DOHH2 (cell line): ENCODE measurements around the gene VEGFD.

ENCODE experiments used
- CTCF ChIP-seq: fragments of 200-600 bp; sonication (generic); IDR thresholded peaks from one replicate; pipeline ENCODE4 v1.5.1; 2014; ENCODE audit warnings: antibody characterized with exemption, mild to moderate bottlenecking, low read depth, low read length; ENCODE audit not compliant: poor library complexity, severe bottlenecking
- EZH2phosphoT487 ChIP-seq: fragments of 200-600 bp; sonication (generic); IDR thresholded peaks from 2 replicates; pipeline ENCODE4 v1.6.1; 2017; ENCODE audit warnings: borderline replicate concordance, mild to moderate bottlenecking, antibody characterized with exemption, low read length, moderate library complexity, mixed read lengths

GRCh38 chrX:15322472-15322871 lies 61.7 kb downstream of the VEGFD start:
- no peak for TF ChIP-seq CTCF
- no peak for TF ChIP-seq EZH2phosphoT487
